Mesenchymal stem cell (in vitro differentiated cells and primary cell): Measurements from ENCODE around the gene COL6A3.
A peak's percentile ranks its signal among the peaks of the same experiment; 100 is the strongest.

Experiments
- DNase-seq: peaks from one replicate; pipeline ENCODE4 v3.0.0-alpha.2; 2013
- H2AFZ ChIP-seq: one replicate; pipeline ENCODE4 v1.6.1; 2013; ENCODE audit warnings: low read depth, mild to moderate bottlenecking, control low read depth, inconsistent platforms, low read length, moderate library complexity
- H2AK5ac ChIP-seq: 2 replicates; pipeline ENCODE4 v1.6.1; 2013; ENCODE audit warnings: low read length, moderate library complexity, mild to moderate bottlenecking, inconsistent platforms; ENCODE audit not compliant: severe bottlenecking
- H2BK120ac ChIP-seq: one replicate; pipeline ENCODE4 v1.6.1; 2013; ENCODE audit warnings: low read depth, mild to moderate bottlenecking, inconsistent platforms, low read length, moderate library complexity
- H2BK12ac ChIP-seq, 2 experiments: one replicate each; pipeline ENCODE4 v1.6.1; 2013; ENCODE audit warnings: inconsistent platforms in 2 of 2, low read length in 2 of 2, mild to moderate bottlenecking in 2 of 2, moderate library complexity in 2 of 2, control low read depth in 1 of 2
- H2BK15ac ChIP-seq: one replicate; pipeline ENCODE4 v1.6.1; 2013; ENCODE audit warnings: mild to moderate bottlenecking, low read depth, inconsistent platforms; ENCODE audit not compliant: poor library complexity, severe bottlenecking
- H2BK5ac ChIP-seq: 2 replicates; pipeline ENCODE4 v1.6.1; 2013; ENCODE audit warnings: low read depth, mild to moderate bottlenecking, low read length, control low read depth, inconsistent platforms; ENCODE audit not compliant: poor library complexity, severe bottlenecking
- H3K14ac ChIP-seq, 2 experiments: one replicate each; pipeline ENCODE4 v1.6.1; 2013; ENCODE audit warnings: inconsistent platforms in 2 of 2, low read length in 2 of 2, control low read depth in 1 of 2, mild to moderate bottlenecking in 1 of 2, moderate library complexity in 1 of 2
- H3K18ac ChIP-seq, 2 experiments: one replicate each; pipeline ENCODE4 v1.6.1; 2013; ENCODE audit warnings: inconsistent platforms in 2 of 2, low read length in 2 of 2, control low read depth in 1 of 2, low read depth in 1 of 2, mild to moderate bottlenecking in 1 of 2
- H3K23ac ChIP-seq, 2 experiments: one replicate each; pipeline ENCODE4 v1.6.1; 2013; ENCODE audit warnings: inconsistent platforms in 2 of 2, low read length in 2 of 2, mild to moderate bottlenecking in 2 of 2, moderate library complexity in 2 of 2, control low read depth in 1 of 2
- H3K27ac ChIP-seq: 2 replicates; pipeline ENCODE4 v1.5.1; 2013; ENCODE audit warnings: mild to moderate bottlenecking, moderate library complexity, low read length, control low read depth, inconsistent platforms; ENCODE audit not compliant: poor library complexity, severe bottlenecking
- H3K27me3 ChIP-seq, 2 experiments: 2 replicates each; pipeline versions ENCODE4 v1.6.1 to v1.7.0; 2013; ENCODE audit warnings: low read length in 2 of 2, mild to moderate bottlenecking in 2 of 2, moderate library complexity in 2 of 2, control low read depth in 1 of 2, inconsistent platforms in 1 of 2; ENCODE audit not compliant: control insufficient read depth in 1 of 2, insufficient read depth in 1 of 2
- H3K36me3 ChIP-seq, 2 experiments: 2 replicates each; pipeline versions ENCODE4 v1.6.1 to v1.7.0; 2013; ENCODE audit warnings: low read length in 2 of 2, control low read depth in 1 of 2, inconsistent platforms in 1 of 2, low read depth in 1 of 2, mild to moderate bottlenecking in 1 of 2; ENCODE audit not compliant: insufficient read depth in 2 of 2, control insufficient read depth in 1 of 2
- H3K4ac ChIP-seq, 2 experiments: one replicate each; pipeline ENCODE4 v1.6.1; 2013; ENCODE audit warnings: inconsistent platforms in 2 of 2, low read length in 2 of 2, mild to moderate bottlenecking in 2 of 2, moderate library complexity in 2 of 2, control low read depth in 1 of 2, low read depth in 1 of 2
- H3K4me1 ChIP-seq: 2 replicates; pipeline ENCODE4 v1.6.1; 2013; ENCODE audit warnings: low read depth, low read length, control low read depth; ENCODE audit not compliant: control insufficient read depth, insufficient read depth
- H3K4me2 ChIP-seq: 2 replicates; pipeline ENCODE4 v1.6.1; 2013; ENCODE audit warnings: low read length, mild to moderate bottlenecking, inconsistent platforms; ENCODE audit not compliant: poor library complexity, severe bottlenecking
- H3K4me3 ChIP-seq, 2 experiments: 2 replicates each; pipeline versions ENCODE4 v1.5.1 to v1.7.0; 2013; ENCODE audit warnings: low read length in 2 of 2, mild to moderate bottlenecking in 2 of 2, control low read depth in 1 of 2, low read depth in 1 of 2; ENCODE audit not compliant: insufficient read depth in 1 of 2
- H3K79me1 ChIP-seq: replicated peaks from 2 replicates; pipeline ENCODE4 v1.6.1; 2013; ENCODE audit warnings: mild to moderate bottlenecking, control low read depth, low read length, inconsistent platforms; ENCODE audit not compliant: poor library complexity, severe bottlenecking
- H3K9ac ChIP-seq: 2 replicates; pipeline ENCODE4 v1.7.0; 2013; ENCODE audit warnings: mild to moderate bottlenecking, low read length, moderate library complexity
- H3K9me3 ChIP-seq: 2 replicates; pipeline ENCODE4 v1.7.0; 2013; ENCODE audit warnings: mild to moderate bottlenecking, low read length; ENCODE audit not compliant: control insufficient read depth
- H4K8ac ChIP-seq: one replicate; pipeline ENCODE4 v1.6.1; 2013; ENCODE audit warnings: inconsistent platforms, mild to moderate bottlenecking, low read length, moderate library complexity
- H4K91ac ChIP-seq: one replicate; pipeline ENCODE4 v1.6.1; 2013; ENCODE audit warnings: mild to moderate bottlenecking, low read length, inconsistent platforms
- WGBS: methylation state at CpG from one replicate; pipeline ENCODE4 v1.1.7; 2013; ENCODE audit warnings: mixed read lengths; 5-methylcytosine and 5-hydroxymethylcytosine counted together

Gene COL6A3

GRCh38 chr2:237324405-237324831, 89.5 kb downstream of the COL6A3 start:
- Histone ChIP-seq H3K9me3 (no peaks in the 10 kb centered on the region), H3K4me1 (peaks cover 7% of the 10 kb centered on the region), H3K4me2 (no peak overlapping the region)

GRCh38 chr2:237323656-237324055, 90.3 kb downstream of the COL6A3 start:
- Histone ChIP-seq H4K8ac (peak overlapping the region; percentile 58), H3K79me1 (no peaks in the 10 kb centered on the region), H3K23ac (no peak overlapping the region), H3K9me3 (no peaks in the 10 kb centered on the region), H3K4me2 (no peak overlapping the region), H2BK15ac (peak overlapping the region; percentile 87), H2BK12ac (peak overlapping the region; percentile 30 to 73), H2AFZ (no peak overlapping the region), H2BK120ac (peak overlapping the region; percentile 91), H2AK5ac (no peak overlapping the region), H3K4ac (peak overlapping the region; percentile 61 to 95), H3K27me3 (no peaks in the 10 kb centered on the region), H4K91ac (peak overlapping the region; percentile 93), H3K36me3 (peaks cover 0 to 74% of the 10 kb centered on the region in 2 experiments), H2BK5ac (no peak overlapping the region), H3K4me3 (no peak overlapping the region), H3K4me1 (peaks cover 7% of the 10 kb centered on the region), H3K18ac (peak overlapping the region; percentile 84 to 97), H3K27ac (no peak overlapping the region), H3K14ac (peak overlapping the region in 1 of 2 experiments; percentile 89), H3K9ac (peak overlapping the region; percentile 68)
- 94% methylated on average over 6 of the region's 8 CpGs for WGBS
- DNase-seq: no peak

More at GRCh38 chr2:237324405-237324831, 89.5 kb downstream of the COL6A3 start:
- Histone ChIP-seq H2BK12ac (peak overlapping the region; percentile 65 to 80), H3K27me3 (no peaks in the 10 kb centered on the region), H2BK5ac (no peak overlapping the region), H2AFZ (no peak overlapping the region), H3K27ac (peak overlapping the region; percentile 29), H3K36me3 (peaks cover 0 to 82% of the 10 kb centered on the region in 2 experiments), H3K14ac (no peak overlapping the region), H3K4ac (peak overlapping the region; percentile 20 to 88), H3K9ac (peak overlapping the region; percentile 68), H2BK120ac (peak overlapping the region; percentile 85), H3K18ac (peak overlapping the region; percentile 83 to 92), H2AK5ac (peak overlapping the region; percentile 16), H3K4me3 (no peak overlapping the region), H2BK15ac (peak overlapping the region; percentile 60), H3K79me1 (no peaks in the 10 kb centered on the region), H3K23ac (no peak overlapping the region), H4K91ac (peak overlapping the region; percentile 94), H4K8ac (peak overlapping the region; percentile 81)
- DNase-seq: peak; percentile 96
- 7% methylated on average over 9 of the region's 12 CpGs for WGBS

- Histone ChIP-seq H2AFZ (no peak overlapping the region), H3K4ac (peak overlapping the region; percentile 49 to 93), H3K9me3 (no peaks in the 10 kb centered on the region), H3K4me2 (no peak overlapping the region), H2AK5ac (no peak overlapping the region), H4K91ac (peak overlapping the region; percentile 91), H3K4me3 (no peak overlapping the region), H2BK5ac (no peak overlapping the region), H3K27ac (no peak overlapping the region), H3K79me1 (no peaks in the 10 kb centered on the region), H3K9ac (peak overlapping the region; percentile 68), H3K23ac (no peak overlapping the region), H2BK12ac (peak overlapping the region; percentile 83 to 100), H2BK15ac (peak overlapping the region; percentile 50), H3K36me3 (peaks cover 0 to 63% of the 10 kb centered on the region in 2 experiments), H3K14ac (peak overlapping the region in 1 of 2 experiments; percentile 19), H2BK120ac (peak overlapping the region; percentile 65), H3K27me3 (no peaks in the 10 kb centered on the region), H3K4me1 (peaks cover 7% of the 10 kb centered on the region), H4K8ac (peak overlapping the region; percentile 47), H3K18ac (peak overlapping the region; percentile 81 to 85)
- no peak for DNase-seq
- 78% methylated on average over 4 of the region's 4 CpGs for WGBS
Observed at GRCh38 chr2:237322564-237322963, 91.4 kb downstream of the COL6A3 start.

- no peak overlapping the region for H2AK5ac ChIP-seq
- H2BK5ac ChIP-seq: no peak overlapping the region
- no peak overlapping the region for H4K8ac ChIP-seq
- H3K14ac ChIP-seq: no peak overlapping the region
- no peaks in the 10 kb centered on the region for H3K27me3 ChIP-seq
- no peak overlapping the region for H2BK15ac ChIP-seq
- 96% methylated on average over 7 of the region's 7 CpGs for WGBS
- H3K18ac ChIP-seq: peak overlapping the region; percentile 56 to 59
- H2BK120ac ChIP-seq: peak overlapping the region; percentile 0
- H3K27ac ChIP-seq: no peak overlapping the region
- H3K9ac ChIP-seq: peak overlapping the region; percentile 68
- peak overlapping the region; percentile 83 to 100 for H2BK12ac ChIP-seq
- peaks cover 0 to 55% of the 10 kb centered on the region in 2 experiments for H3K36me3 ChIP-seq
- peak overlapping the region; percentile 24 for H4K91ac ChIP-seq
- H3K4me3 ChIP-seq: no peak overlapping the region
- DNase-seq: no peak
- H3K4ac ChIP-seq: peak overlapping the region; percentile 30 to 93
- H3K23ac ChIP-seq: no peak overlapping the region
- H2AFZ ChIP-seq: no peak overlapping the region
- H3K9me3 ChIP-seq: no peaks in the 10 kb centered on the region
- H3K4me2 ChIP-seq: no peak overlapping the region
- peaks cover 7% of the 10 kb centered on the region for H3K4me1 ChIP-seq
- no peaks in the 10 kb centered on the region for H3K79me1 ChIP-seq
Observed at GRCh38 chr2:237321746-237322145, 92.2 kb downstream of the COL6A3 start.
